GM18511 (cell line): ENCODE measurements around the gene BNC2.

Experiments
- ATAC-seq: cut with Tn5 transposase; IDR thresholded peaks from one replicate; pipeline ENCODE4 v1.9.1; 2021; ENCODE audit warnings: mild to moderate bottlenecking, moderate library complexity; ENCODE audit not compliant: unreplicated experiment

Gene BNC2

GRCh38 chr9:16824545-16825330 is 45.7 kb downstream of the BNC2 start:
- no peak for ATAC-seq

- no peak for ATAC-seq
These were observed 46.6 kb downstream of the BNC2 start for GRCh38 chr9:16823906-16824305.

GRCh38 chr9:16821344-16821743 is 49.1 kb downstream of the BNC2 start:
- no peak for ATAC-seq

- no peak for ATAC-seq
These were observed 53.0 kb downstream of the BNC2 start for GRCh38 chr9:16817514-16817913.

GRCh38 chr9:16817002-16817401 is 53.5 kb downstream of the BNC2 start:
- no peak for ATAC-seq

GRCh38 chr9:16816011-16816410 is 54.5 kb downstream of the BNC2 start:
- no peak for ATAC-seq

GRCh38 chr9:16815079-16815478 is 55.4 kb downstream of the BNC2 start:
- no peak for ATAC-seq

GRCh38 chr9:16813838-16814237 is 56.6 kb downstream of the BNC2 start:
- ATAC-seq: no peak

- no peak for ATAC-seq
These were observed 58.3 kb downstream of the BNC2 start for GRCh38 chr9:16811987-16812685.

- ATAC-seq: no peak
These were observed 60.4 kb downstream of the BNC2 start for GRCh38 chr9:16809912-16810610.

GRCh38 chr9:16806674-16807073 is 63.8 kb downstream of the BNC2 start:
- ATAC-seq: no peak

GRCh38 chr9:16803648-16804047 is 66.8 kb downstream of the BNC2 start:
- no peak for ATAC-seq

GRCh38 chr9:16801871-16802466 is 68.5 kb downstream of the BNC2 start:
- ATAC-seq: no peak

- no peak for ATAC-seq
These were observed 74.1 kb downstream of the BNC2 start for GRCh38 chr9:16796304-16796825.

- no peak for ATAC-seq
These were observed 75.4 kb downstream of the BNC2 start for GRCh38 chr9:16794871-16795639.

GRCh38 chr9:16794103-16794502 is 76.4 kb downstream of the BNC2 start:
- ATAC-seq: no peak

GRCh38 chr9:16787724-16788123 is 82.7 kb downstream of the BNC2 start:
- no peak for ATAC-seq

- ATAC-seq: no peak
These were observed 86.5 kb downstream of the BNC2 start for GRCh38 chr9:16784002-16784401.

- no peak for ATAC-seq
These were observed 88.0 kb downstream of the BNC2 start for GRCh38 chr9:16782490-16782889.

- ATAC-seq: no peak
These were observed 95.1 kb downstream of the BNC2 start for GRCh38 chr9:16775330-16775729.
